Activated CD8-positive, alpha-beta memory T cell treated with anti-CD3 and anti-CD28 coated beads, Interleukin-2, amount 10 ng/mL, durations not matched to agents 7 days and 5 days (primary cell): ENCODE measurements around the gene PI4KB. TPM values are rescaled to one million over a fixed set of nuclear protein-coding genes. Genes with fewer than 3 reads are reported as not detected.

ENCODE experiments used
- ATAC-seq: fragments of 150-1000 bp; cut with Tn5 transposase; one replicate; pipeline ENCODE4 v1.10.0; 2021; ENCODE audit warnings: moderate library complexity
- CTCF ChIA-PET: fragments of 350-600 bp; sonication (Branson Sonifier 250); formaldehyde crosslinking; loops from one replicate; lab custom pipeline; 2021; ENCODE audit warnings: antibody characterized with exemption; lab: Charles Lee
- DNase-seq: peaks from one replicate; pipeline ENCODE4 v3.0.0-alpha.2; 2020
- H3K27ac Mint-ChIP-seq: one replicate; pipeline ENCODE4 v1.8.0; 2021; ENCODE audit warnings: mild to moderate bottlenecking, mixed read lengths
- H3K27me3 Mint-ChIP-seq: one replicate; pipeline ENCODE4 v1.8.0; 2021; ENCODE audit warnings: mixed read lengths
- H3K36me3 Mint-ChIP-seq: one replicate; pipeline ENCODE4 v1.8.0; 2021; ENCODE audit warnings: mild to moderate bottlenecking, mixed read lengths
- H3K4me1 Mint-ChIP-seq: one replicate; pipeline ENCODE4 v1.8.0; 2021; ENCODE audit warnings: mixed read lengths
- H3K4me3 Mint-ChIP-seq: one replicate; pipeline ENCODE4 v1.8.0; 2021; ENCODE audit warnings: mild to moderate bottlenecking, moderate library complexity, mixed read lengths
- H3K9me3 Mint-ChIP-seq: one replicate; pipeline ENCODE4 v1.8.0; 2022; ENCODE audit warnings: low read depth, mixed read lengths
- total RNA-seq, 2 experiments: library from RNA; stranded (reverse); gene quantifications; one replicate each; pipeline ENCODE4 v1.2.3, GENCODE V29; 2021

Gene PI4KB
- total RNA-seq, 2 experiments from 2014 or later, result 68.5 to 73.9 TPM

GRCh38 chr1:151342021-151342420, 14.8 kb upstream of the PI4KB start:
- Mint-ChIP-seq H3K9me3 (no peaks in the 10 kb centered on the region), H3K4me3 (no peak overlapping the region), H3K4me1 (peaks cover 36% of the 10 kb centered on the region), H3K27me3 (no peaks in the 10 kb centered on the region), H3K27ac (no peak overlapping the region), H3K36me3 (peaks cover 36% of the 10 kb centered on the region)
- DNase-seq (no peak), ATAC-seq (no peak)
- CTCF ChIA-PET, result interaction anchor here (1.1 to 8.4 kb wide), 3 partner anchors 16 to 38 kb away, joined by 3 to 122 read pairs (median 97); partner anchors contain the start of gene PI4KB

DNA sequence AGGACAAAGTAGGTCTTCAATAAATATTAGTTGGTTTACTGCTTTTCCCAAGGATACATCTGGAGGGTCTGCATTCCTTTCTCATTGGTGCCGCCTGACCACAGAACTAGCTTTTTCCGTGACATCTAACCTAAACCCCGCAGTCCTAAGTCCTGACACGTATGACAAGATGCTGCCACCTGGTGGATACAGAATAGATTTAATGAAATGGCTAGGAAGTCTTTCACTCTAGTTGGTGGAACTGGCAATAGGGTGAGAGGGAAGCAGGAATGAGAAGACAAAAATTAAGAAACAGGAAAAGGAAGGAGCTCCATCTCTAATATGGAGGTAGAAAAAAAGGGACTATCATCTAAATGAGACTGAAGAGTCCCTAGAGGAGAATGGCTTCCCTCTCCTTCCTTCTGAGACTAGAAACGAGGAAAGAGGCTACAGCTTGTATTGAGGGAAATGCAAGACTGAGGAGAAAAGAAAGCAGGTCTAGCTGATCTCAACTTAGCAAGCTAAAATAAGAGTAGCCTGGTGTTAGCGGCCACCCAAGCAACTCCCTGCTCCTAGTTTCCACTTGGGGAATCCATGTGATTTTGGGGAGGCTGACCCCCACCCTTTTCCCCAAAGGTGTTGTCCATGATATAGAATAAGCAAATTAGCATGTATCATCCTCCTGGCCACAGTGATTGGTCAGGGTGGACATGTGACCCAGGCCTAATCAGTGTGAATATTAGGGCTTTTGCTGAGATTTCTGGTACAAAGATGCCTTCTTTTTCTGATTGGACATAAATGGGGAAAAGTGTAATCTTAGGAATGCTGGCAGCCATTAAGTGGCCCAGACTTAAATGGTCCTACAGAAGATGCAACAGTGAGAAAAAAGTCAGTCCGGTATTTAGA, 13.9 kb upstream of the PI4KB start:
- H3K36me3 Mint-ChIP-seq, result peaks cover 33% of the 10 kb centered on the region
- no peak overlapping the region for H3K4me3 Mint-ChIP-seq
- peak overlapping the region; percentile 64 for H3K27ac Mint-ChIP-seq
- no peaks in the 10 kb centered on the region for H3K27me3 Mint-ChIP-seq
- ATAC-seq (peak; percentile 87), DNase-seq (peak; percentile 72)
- no peaks in the 10 kb centered on the region for H3K9me3 Mint-ChIP-seq
- peaks cover 33% of the 10 kb centered on the region for H3K4me1 Mint-ChIP-seq
- CTCF ChIA-PET, result interaction anchor here (0.6 to 8.4 kb wide), 42 partner anchors 9 to 597 kb away, joined by 3 to 122 read pairs (median 4); partner anchors contain the start of genes GABPB2, PI4KB, PIP5K1A and PSMD4

DNA sequence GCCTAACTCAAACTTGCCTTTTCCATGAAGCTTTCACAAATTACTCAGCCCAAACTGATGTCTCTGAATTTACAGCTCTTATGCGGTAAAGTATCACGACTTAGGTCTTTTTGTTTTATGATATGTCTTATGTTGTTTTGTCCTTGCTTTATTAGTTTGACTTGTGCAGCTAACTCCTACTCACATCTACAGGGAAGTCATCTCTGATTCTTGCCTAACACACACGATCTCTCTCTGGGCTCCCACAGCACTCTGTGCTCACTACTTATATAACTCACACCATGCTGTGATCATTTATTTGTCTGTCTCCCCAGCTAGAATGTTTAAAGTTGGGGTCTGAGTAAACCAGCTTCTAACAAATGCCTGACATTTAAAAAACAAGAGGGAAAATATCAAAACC, 9.3 kb upstream of the PI4KB start:
- H3K4me3 Mint-ChIP-seq, result no peak overlapping the region
- H3K36me3 Mint-ChIP-seq, result peaks cover 5% of the 10 kb centered on the region
- no peaks in the 10 kb centered on the region for H3K9me3 Mint-ChIP-seq
- CTCF ChIA-PET, result interaction anchor here (0.8 kb wide), 1 partner anchor 35 kb away, joined by 3 read pairs; no protein-coding TSS in a partner anchor
- ATAC-seq, result no peak
- no peak overlapping the region for H3K27ac Mint-ChIP-seq
- DNase-seq, result no peak
- peaks cover 8% of the 10 kb centered on the region for H3K4me1 Mint-ChIP-seq
- H3K27me3 Mint-ChIP-seq, result no peaks in the 10 kb centered on the region

GRCh38 chr1:151334822-151335221, 7.6 kb upstream of the PI4KB start:
- CTCF ChIA-PET, result no interaction called here
- Mint-ChIP-seq H3K27me3 (no peaks in the 10 kb centered on the region), H3K4me3 (no peak overlapping the region), H3K4me1 (peaks cover 1% of the 10 kb centered on the region), H3K36me3 (peaks cover 2% of the 10 kb centered on the region), H3K27ac (no peak overlapping the region), H3K9me3 (no peaks in the 10 kb centered on the region)
- no peak for ATAC-seq
- DNase-seq, result no peak

- Mint-ChIP-seq H3K27ac (peak overlapping the region; percentile 93), H3K4me3 (peak overlapping the region; percentile 91), H3K36me3 (peaks cover 20% of the 10 kb centered on the region), H3K4me1 (peaks cover 31% of the 10 kb centered on the region), H3K27me3 (no peaks in the 10 kb centered on the region), H3K9me3 (no peaks in the 10 kb centered on the region)
- DNase-seq (peak; percentile 45), ATAC-seq (peak; percentile 25)
- CTCF ChIA-PET, result interaction anchor here (1.1 to 11.1 kb wide), 9 partner anchors 11 to 76 kb away, joined by 3 to 97 read pairs (median 11); partner anchors contain the start of gene ZNF687
Observed at GRCh38 chr1:151327903-151328674, 873 bp upstream of the PI4KB start.

DNA sequence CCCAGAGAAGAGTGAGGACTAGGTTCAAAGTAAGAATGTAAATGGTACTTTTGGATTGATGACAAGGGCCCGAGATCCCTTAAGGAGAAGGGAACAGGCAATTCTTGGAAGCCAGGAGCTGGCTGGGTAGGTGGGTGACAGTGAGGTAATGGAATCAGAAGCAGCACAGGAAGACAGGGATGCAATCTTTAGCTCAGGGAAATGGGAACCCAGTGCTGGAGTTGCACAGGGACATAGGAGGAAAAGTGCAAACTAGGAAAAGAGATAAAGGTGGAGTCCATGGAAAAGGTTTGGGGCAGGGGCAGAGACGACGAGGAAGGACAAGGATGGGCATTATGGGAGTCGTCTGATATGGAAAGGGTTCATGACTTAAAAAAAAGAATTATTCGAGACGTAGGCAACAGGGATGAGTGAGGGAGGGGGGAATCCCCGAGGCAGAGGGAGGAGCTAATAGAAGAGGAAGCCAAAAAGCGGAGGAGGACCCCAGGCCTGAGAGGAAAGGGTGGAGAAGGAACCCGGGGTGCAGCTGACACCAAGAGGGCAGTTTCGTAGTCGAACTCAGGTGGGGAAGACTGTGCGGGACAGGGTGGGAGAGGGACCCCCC, 495 bp downstream of the PI4KB start:
- Mint-ChIP-seq H3K36me3 (peaks cover 23% of the 10 kb centered on the region), H3K27me3 (no peaks in the 10 kb centered on the region), H3K4me3 (peak overlapping the region; percentile 91), H3K4me1 (peaks cover 34% of the 10 kb centered on the region), H3K9me3 (no peaks in the 10 kb centered on the region), H3K27ac (peak overlapping the region; percentile 93)
- ATAC-seq, result peak; percentile 47
- peak; percentile 70 for DNase-seq
- CTCF ChIA-PET, result interaction anchor here (0.9 to 11.1 kb wide), 11 partner anchors 13 to 75 kb away, joined by 3 to 97 read pairs (median 6); partner anchors contain the start of genes PSMB4 and ZNF687

DNA sequence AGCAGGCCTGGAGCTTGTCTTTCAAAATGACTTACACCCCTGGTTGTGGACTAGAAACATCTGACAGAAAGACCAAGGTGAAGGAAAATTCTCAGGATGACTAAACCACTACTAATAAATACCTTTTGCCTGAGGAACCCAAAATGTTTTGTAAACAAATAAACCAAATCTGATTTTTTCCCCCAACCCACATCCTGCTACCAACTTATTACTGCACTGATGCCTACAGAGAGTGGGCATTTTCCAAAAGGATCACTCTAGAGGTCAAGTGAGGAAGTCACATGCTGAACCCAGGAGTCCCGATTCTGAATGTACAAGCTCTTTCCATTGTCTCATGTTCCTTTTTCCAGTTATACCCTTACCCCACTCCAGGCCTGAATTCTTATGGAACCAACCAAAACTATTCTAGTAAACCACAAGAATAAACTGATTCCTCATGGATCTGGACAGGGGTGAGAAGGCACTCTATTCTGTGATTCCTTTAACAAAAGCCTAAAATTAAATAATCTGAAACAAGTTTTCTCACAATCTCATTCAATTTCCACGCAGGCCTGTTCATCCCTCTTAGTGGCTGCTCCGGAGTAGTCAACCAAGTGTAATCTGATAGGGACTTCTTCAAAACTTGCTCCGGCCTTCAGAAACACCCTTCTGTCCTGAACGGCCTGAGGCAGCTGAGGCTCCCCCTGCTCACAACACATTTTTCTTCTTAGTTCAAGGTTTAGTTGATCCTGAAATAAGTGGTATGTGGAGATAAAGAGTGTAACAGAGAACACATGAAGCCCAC, 1.4 kb downstream of the PI4KB start:
- Mint-ChIP-seq H3K36me3 (peaks cover 23% of the 10 kb centered on the region), H3K4me1 (peaks cover 34% of the 10 kb centered on the region), H3K4me3 (peak overlapping the region; percentile 91), H3K9me3 (no peaks in the 10 kb centered on the region), H3K27ac (peak overlapping the region; percentile 93), H3K27me3 (no peaks in the 10 kb centered on the region)
- ATAC-seq (no peak), DNase-seq (no peak)
- CTCF ChIA-PET, result interaction anchor here (0.8 to 11.1 kb wide), 7 partner anchors 14 to 74 kb away, joined by 3 to 97 read pairs (median 11); partner anchors contain the start of genes PSMB4 and ZNF687

DNA sequence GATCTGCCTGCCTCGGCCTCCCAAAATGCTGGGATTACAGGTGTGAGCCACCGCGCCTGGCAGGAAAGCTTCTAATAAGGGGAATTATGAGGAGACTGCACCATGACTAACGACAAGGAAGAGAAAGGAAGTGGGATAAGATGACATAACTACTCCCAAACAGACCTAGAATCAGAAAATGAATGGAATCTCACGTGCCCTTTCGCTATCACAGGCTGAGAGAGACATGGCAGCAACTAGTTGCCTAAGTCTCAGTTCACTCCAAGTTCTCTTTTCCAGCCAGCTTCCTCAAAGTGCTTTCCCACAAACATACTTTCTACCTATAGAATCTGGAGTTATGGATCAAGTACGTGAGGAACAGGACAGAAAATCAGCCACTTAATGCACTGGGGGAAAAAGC, 2.0 kb downstream of the PI4KB start:
- peaks cover 23% of the 10 kb centered on the region for H3K36me3 Mint-ChIP-seq
- H3K9me3 Mint-ChIP-seq, result no peaks in the 10 kb centered on the region
- peak overlapping the region; percentile 91 for H3K4me3 Mint-ChIP-seq
- peak overlapping the region; percentile 52 for H3K27ac Mint-ChIP-seq
- CTCF ChIA-PET, result interaction anchor here (0.8 to 11.1 kb wide), 5 partner anchors 14 to 74 kb away, joined by 3 to 97 read pairs (median 6); partner anchors contain the start of gene PSMB4
- H3K27me3 Mint-ChIP-seq, result no peaks in the 10 kb centered on the region
- DNase-seq, result no peak
- no peak for ATAC-seq
- peaks cover 37% of the 10 kb centered on the region for H3K4me1 Mint-ChIP-seq

DNA sequence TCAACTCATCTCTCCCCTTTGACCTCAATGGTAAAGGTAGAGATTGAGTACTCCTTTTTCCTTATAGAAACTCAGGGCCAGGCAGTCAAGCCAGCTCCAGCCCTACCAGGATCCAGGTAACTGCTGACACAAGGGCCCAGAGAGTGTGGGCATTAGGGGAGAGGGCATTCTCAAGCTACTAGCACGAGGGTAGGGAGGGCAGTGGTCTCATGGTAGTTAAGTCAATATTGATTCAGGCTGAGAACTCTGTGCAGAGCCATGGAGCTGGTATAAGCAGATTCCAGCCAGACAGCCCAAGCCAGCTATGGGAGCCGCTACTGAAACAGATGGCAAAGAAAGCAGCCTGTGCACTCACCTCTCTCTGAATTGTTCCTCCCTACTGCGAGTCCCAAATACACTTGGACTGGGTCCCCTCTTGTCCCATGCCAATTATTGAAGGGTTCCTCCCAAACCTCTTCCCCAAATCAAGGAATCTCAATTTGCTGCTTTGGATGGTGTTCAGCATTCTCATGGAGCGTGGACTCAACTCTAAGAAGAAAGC, 2.8 kb downstream of the PI4KB start:
- Mint-ChIP-seq H3K27ac (no peak overlapping the region), H3K36me3 (peaks cover 23% of the 10 kb centered on the region), H3K4me1 (peaks cover 38% of the 10 kb centered on the region), H3K4me3 (no peak overlapping the region), H3K27me3 (no peaks in the 10 kb centered on the region), H3K9me3 (no peaks in the 10 kb centered on the region)
- ATAC-seq, result no peak
- DNase-seq, result no peak
- CTCF ChIA-PET, result interaction anchor here (1.4 to 11.1 kb wide), 2 partner anchors 15 to 24 kb away, joined by 6 to 97 read pairs; no protein-coding TSS in a partner anchor

GRCh38 chr1:151318975-151319374, 8.2 kb downstream of the PI4KB start:
- Mint-ChIP-seq H3K4me1 (peaks cover 9% of the 10 kb centered on the region), H3K36me3 (peaks cover 31% of the 10 kb centered on the region), H3K4me3 (no peak overlapping the region), H3K27me3 (no peaks in the 10 kb centered on the region), H3K9me3 (no peaks in the 10 kb centered on the region), H3K27ac (no peak overlapping the region)
- ATAC-seq, result no peak
- no peak for DNase-seq
- CTCF ChIA-PET, result interaction anchor here (2.4 kb wide), 1 partner anchor 22 kb away, joined by 7 read pairs; no protein-coding TSS in a partner anchor

DNA sequence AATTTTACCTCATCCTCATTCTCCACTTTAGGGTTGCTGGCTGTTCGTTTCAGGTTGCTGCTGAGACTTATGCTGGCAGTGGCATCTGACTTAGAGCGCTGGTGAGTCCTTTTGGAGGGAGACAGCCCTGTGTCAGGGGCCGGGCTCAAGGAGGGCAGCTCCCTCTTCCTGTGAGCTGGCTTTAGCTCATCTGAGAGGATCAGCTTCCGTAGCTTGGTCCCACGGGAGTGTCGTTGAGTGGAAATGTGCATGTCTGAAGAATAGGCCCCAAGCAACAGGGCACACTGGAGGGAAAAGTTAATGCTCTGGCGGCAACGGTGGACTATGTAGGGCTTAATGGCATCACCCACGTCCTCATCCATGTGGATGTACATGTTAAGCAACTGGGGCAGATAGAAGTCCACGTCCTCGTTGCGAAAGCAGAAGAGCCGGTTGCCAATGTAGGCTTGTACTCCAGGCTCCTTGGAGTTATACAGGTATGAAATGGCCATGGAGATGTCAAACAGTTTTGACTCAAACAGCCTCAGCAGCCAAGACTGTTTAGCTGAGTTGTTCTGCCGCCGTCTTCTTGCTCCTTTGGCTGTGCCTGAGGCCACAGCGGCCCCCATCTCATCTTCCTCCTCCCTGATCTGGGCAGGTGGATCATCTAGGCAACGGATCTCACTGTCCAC, 11.5 kb downstream of the PI4KB start:
- DNase-seq (no peak), ATAC-seq (no peak)
- H3K9me3 Mint-ChIP-seq, result no peaks in the 10 kb centered on the region
- CTCF ChIA-PET, result interaction anchor here (2.7 to 3.4 kb wide), 2 partner anchors 15 to 25 kb away, joined by 8 to 13 read pairs; no protein-coding TSS in a partner anchor
- H3K4me3 Mint-ChIP-seq, result no peak overlapping the region
- no peak overlapping the region for H3K27ac Mint-ChIP-seq
- H3K27me3 Mint-ChIP-seq, result no peaks in the 10 kb centered on the region
- H3K36me3 Mint-ChIP-seq, result peaks cover 29% of the 10 kb centered on the region
- peaks cover 30% of the 10 kb centered on the region for H3K4me1 Mint-ChIP-seq
